GM13977 (cell line): ENCODE results near the gene LRPPRC.

Experiments used
- DNase-seq: peaks from one replicate; pipeline ENCODE4 v3.0.0; 2012; ENCODE audit warnings: low spot score
- in situ Hi-C: fragments of 300-500 bp; cut with MboI; formaldehyde crosslinking; loops from one replicate; pipeline ENCODE4 v1.12.0; 2022; ENCODE audit warnings: low sequenced_read_pairs, low pct_unique_long_range_greater_than_20kb, mixed read lengths, inconsistent platforms; ENCODE audit not compliant: unreplicated experiment
- TF ChIP-seq, protein P1 (sequence below): IDR thresholded peaks from 2 replicates; pipeline ENCODE4 v1.5.1; 2012; ENCODE audit warnings: mild to moderate bottlenecking, control low read depth; ENCODE audit not compliant: insufficient read depth; ENCODE audit errors: extremely low read depth, missing control alignments

The LRPPRC gene

GRCh38 chr2:43846140-43846793, 149.5 kb downstream of the LRPPRC start:
- TF ChIP-seq, protein P1, sequence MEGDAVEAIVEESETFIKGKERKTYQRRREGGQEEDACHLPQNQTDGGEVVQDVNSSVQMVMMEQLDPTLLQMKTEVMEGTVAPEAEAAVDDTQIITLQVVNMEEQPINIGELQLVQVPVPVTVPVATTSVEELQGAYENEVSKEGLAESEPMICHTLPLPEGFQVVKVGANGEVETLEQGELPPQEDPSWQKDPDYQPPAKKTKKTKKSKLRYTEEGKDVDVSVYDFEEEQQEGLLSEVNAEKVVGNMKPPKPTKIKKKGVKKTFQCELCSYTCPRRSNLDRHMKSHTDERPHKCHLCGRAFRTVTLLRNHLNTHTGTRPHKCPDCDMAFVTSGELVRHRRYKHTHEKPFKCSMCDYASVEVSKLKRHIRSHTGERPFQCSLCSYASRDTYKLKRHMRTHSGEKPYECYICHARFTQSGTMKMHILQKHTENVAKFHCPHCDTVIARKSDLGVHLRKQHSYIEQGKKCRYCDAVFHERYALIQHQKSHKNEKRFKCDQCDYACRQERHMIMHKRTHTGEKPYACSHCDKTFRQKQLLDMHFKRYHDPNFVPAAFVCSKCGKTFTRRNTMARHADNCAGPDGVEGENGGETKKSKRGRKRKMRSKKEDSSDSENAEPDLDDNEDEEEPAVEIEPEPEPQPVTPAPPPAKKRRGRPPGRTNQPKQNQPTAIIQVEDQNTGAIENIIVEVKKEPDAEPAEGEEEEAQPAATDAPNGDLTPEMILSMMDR, result no peak
- peak; percentile 2 for DNase-seq
- in situ Hi-C loops, result no loop called here

GRCh38 chr2:43845181-43845580, 150.6 kb downstream of the LRPPRC start:
- in situ Hi-C loops, result no loop called here
- no peak for DNase-seq
- TF ChIP-seq, protein P1, result no peak

DNA sequence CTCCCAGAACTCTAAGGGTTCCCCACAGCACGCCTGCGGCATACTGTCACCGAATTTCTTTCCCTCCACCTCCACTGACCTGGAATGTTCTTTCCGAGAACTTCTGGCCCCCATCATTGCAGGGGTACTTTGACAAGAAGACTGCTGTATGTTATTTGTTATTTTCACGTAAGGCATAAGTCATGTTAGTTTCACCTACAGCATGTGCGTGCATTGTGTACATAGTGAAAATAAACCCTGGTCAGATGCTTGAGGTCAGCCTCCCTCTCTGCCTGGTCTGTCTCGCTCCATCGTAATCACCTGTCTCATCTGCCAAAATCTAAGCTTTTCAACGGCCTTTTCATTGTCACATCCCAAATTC, 152.9 kb downstream of the LRPPRC start:
- in situ Hi-C loops, result no loop called here
- no peak for DNase-seq
- TF ChIP-seq, protein P1, result no peak

GRCh38 chr2:43841949-43842865, 153.6 kb downstream of the LRPPRC start:
- in situ Hi-C loops, result no loop called here
- TF ChIP-seq, protein P1, result no peak
- DNase-seq, result peak; percentile 1

- in situ Hi-C loops, result no loop called here
- peak; percentile 1 for DNase-seq
- TF ChIP-seq, protein P1, result no peak
These were observed 154.8 kb downstream of the LRPPRC start for GRCh38 chr2:43840965-43841364.

GRCh38 chr2:43839776-43840564, 155.8 kb downstream of the LRPPRC start:
- in situ Hi-C loops, result no loop called here
- DNase-seq, result no peak
- TF ChIP-seq, protein P1, result no peak
